ENCODE data around the gene MZT2B. TPM values are rescaled to one million over a fixed set of nuclear protein-coding genes. Genes with fewer than 3 reads are reported as not detected.
A peak's percentile ranks its signal among the peaks of the same experiment; 100 is the strongest.
"Not testable (repeated sequence)": the region's sequence is repeated elsewhere in the genome, so short reads cannot be mapped to it uniquely, and the experiment has no call there.

Gene MZT2B
- total RNA-seq, 2 donors from 2014 or later, result 161 to 224 TPM

- 94 to 97% methylated on average over 19 to 26 of the region's 26 CpGs for WGBS, 2 experiments (ENCODE audit: insufficient coverage in 1 of 2, insufficient read length in 1 of 2)
These were observed 16.3 kb downstream of the MZT2B start, which contains the start of gene TUBA3E for GRCh38 chr2:130198343-130198742. TSS of gene TUBA3E (minus strand) at chr2:130198439. CDS start at chr2:130198360, 79 bp downstream.

DNA sequence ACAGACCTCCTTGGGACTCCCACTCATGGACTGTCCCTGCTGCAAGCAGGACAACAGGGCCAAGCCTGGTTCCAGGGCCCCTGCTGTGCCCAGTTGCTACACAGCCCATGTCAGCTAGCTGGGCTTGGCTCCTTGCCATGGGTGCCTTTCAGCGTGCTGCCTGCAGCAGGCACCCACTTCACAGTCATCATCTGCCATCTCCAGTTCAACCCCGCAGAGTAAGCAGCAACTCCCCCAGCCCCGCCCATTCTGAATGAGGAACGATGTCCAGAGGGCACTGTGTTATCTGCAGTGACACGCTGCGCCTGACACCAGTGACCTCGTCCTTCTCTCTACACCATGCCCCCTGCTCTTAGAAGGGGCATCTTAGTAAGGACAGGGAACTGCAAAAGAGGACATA lies 20.5 kb downstream of the MZT2B start:
- H3K4me1 ChIP-seq (ENCODE audit: control insufficient read depth, insufficient read depth, low read length); H3K36me3 Mint-ChIP-seq (ENCODE audit: low read depth); H3K4me3 ChIP-seq (ENCODE audit: low read length); H3K27me3 Mint-ChIP-seq (ENCODE audit: insufficient read depth); H3K9me3 Mint-ChIP-seq; H3K27ac Mint-ChIP-seq; H3K4me3 Mint-ChIP-seq; H3K9me3 ChIP-seq (ENCODE audit: control insufficient read depth, low read length); H3K27ac ChIP-seq (ENCODE audit: low read depth, low read length); H3K27me3 ChIP-seq (ENCODE audit: control insufficient read depth, insufficient read depth, low read length, poor library complexity, severe bottlenecking); H3K36me3 ChIP-seq (ENCODE audit: control insufficient read depth, insufficient read depth, low read length); H3K9ac ChIP-seq (ENCODE audit: extremely low read depth, low read length, poor library complexity, severe bottlenecking); H3K4me1 Mint-ChIP-seq: not testable (repeated sequence)
- DNase-seq, result peak; percentile 35
- 67% methylated on average over 1 of the region's 7 CpGs; no CpG with 5 or more reads in 1 of the 2 experiments for WGBS, 2 experiments (ENCODE audit: insufficient coverage in 1 of 2, insufficient read length in 1 of 2)

More at GRCh38 chr2:130198343-130198742, 16.3 kb downstream of the MZT2B start, which contains the start of gene TUBA3E:
- Histone ChIP-seq H3K9ac (ENCODE audit: extremely low read depth, low read length, poor library complexity, severe bottlenecking) (no peak within 1 kb of the TSS), H3K27me3 (ENCODE audit: control insufficient read depth, insufficient read depth, low read length, poor library complexity, severe bottlenecking) (no peaks in the 10 kb centered on the region), H3K4me3 (ENCODE audit: low read length) (no peak within 1 kb of the TSS), H3K4me1 (ENCODE audit: control insufficient read depth, insufficient read depth, low read length) (no peaks in the 10 kb centered on the region), H3K27ac (ENCODE audit: low read depth, low read length) (no peak within 1 kb of the TSS), H3K9me3 (ENCODE audit: control insufficient read depth, low read length) (no peaks in the 10 kb centered on the region), H3K36me3 (ENCODE audit: control insufficient read depth, insufficient read depth, low read length) (no peaks in the 10 kb centered on the region)
- Mint-ChIP-seq H3K27ac (no peak within 1 kb of the TSS), H3K4me3 (no peak within 1 kb of the TSS), H3K27me3 (ENCODE audit: insufficient read depth) (peaks cover 5% of the 10 kb centered on the region), H3K4me1 (no peaks in the 10 kb centered on the region), H3K36me3 (ENCODE audit: low read depth) (no peaks in the 10 kb centered on the region), H3K9me3 (peaks cover 6% of the 10 kb centered on the region)
- TF ChIP-seq, protein P1, sequence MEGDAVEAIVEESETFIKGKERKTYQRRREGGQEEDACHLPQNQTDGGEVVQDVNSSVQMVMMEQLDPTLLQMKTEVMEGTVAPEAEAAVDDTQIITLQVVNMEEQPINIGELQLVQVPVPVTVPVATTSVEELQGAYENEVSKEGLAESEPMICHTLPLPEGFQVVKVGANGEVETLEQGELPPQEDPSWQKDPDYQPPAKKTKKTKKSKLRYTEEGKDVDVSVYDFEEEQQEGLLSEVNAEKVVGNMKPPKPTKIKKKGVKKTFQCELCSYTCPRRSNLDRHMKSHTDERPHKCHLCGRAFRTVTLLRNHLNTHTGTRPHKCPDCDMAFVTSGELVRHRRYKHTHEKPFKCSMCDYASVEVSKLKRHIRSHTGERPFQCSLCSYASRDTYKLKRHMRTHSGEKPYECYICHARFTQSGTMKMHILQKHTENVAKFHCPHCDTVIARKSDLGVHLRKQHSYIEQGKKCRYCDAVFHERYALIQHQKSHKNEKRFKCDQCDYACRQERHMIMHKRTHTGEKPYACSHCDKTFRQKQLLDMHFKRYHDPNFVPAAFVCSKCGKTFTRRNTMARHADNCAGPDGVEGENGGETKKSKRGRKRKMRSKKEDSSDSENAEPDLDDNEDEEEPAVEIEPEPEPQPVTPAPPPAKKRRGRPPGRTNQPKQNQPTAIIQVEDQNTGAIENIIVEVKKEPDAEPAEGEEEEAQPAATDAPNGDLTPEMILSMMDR (conservative IDR thresholded peaks at IDR 0.05), result no peak
- peak; percentile 45 for DNase-seq

DNA sequence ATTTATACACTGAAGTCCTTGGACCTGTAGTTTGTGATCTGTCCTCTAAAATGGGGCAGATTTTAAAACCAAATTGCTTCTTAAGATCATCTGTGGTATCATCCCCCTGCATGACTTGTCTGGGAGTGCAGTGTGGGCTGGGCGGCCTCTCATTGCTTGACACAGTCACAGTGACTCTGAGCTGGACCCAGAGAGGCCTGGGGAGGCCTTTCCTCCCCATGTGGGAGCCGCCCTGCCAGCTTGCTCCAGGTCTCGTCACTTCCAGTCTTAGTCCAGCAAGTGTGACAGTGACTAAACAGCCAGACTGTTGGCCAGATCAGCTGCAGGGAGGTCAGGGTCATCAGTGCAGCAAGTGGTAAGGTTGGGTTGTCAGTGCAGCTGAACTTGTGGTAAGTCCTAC lies 21.1 kb downstream of the MZT2B start:
- H3K36me3 Mint-ChIP-seq (ENCODE audit: low read depth); H3K27ac ChIP-seq (ENCODE audit: low read depth, low read length); H3K36me3 ChIP-seq (ENCODE audit: control insufficient read depth, insufficient read depth, low read length); H3K27ac Mint-ChIP-seq; H3K9ac ChIP-seq (ENCODE audit: extremely low read depth, low read length, poor library complexity, severe bottlenecking); H3K4me3 ChIP-seq (ENCODE audit: low read length); H3K9me3 ChIP-seq (ENCODE audit: control insufficient read depth, low read length); H3K4me1 Mint-ChIP-seq; H3K4me3 Mint-ChIP-seq; H3K27me3 ChIP-seq (ENCODE audit: control insufficient read depth, insufficient read depth, low read length, poor library complexity, severe bottlenecking); H3K9me3 Mint-ChIP-seq; H3K27me3 Mint-ChIP-seq (ENCODE audit: insufficient read depth); DNase-seq; H3K4me1 ChIP-seq (ENCODE audit: control insufficient read depth, insufficient read depth, low read length): not testable (repeated sequence)
- 96 to 100% methylated on average over 1 to 2 of the region's 3 CpGs for WGBS, 2 experiments (ENCODE audit: insufficient coverage in 1 of 2, insufficient read length in 1 of 2)

- not testable (repeated sequence) for H3K9me3 Mint-ChIP-seq; H3K9ac ChIP-seq (ENCODE audit: extremely low read depth, low read length, poor library complexity, severe bottlenecking); H3K36me3 ChIP-seq (ENCODE audit: control insufficient read depth, insufficient read depth, low read length); DNase-seq; H3K4me1 Mint-ChIP-seq; H3K9me3 ChIP-seq (ENCODE audit: control insufficient read depth, low read length); H3K27ac Mint-ChIP-seq; H3K27me3 ChIP-seq (ENCODE audit: control insufficient read depth, insufficient read depth, low read length, poor library complexity, severe bottlenecking); H3K4me1 ChIP-seq (ENCODE audit: control insufficient read depth, insufficient read depth, low read length); H3K4me3 Mint-ChIP-seq; H3K27ac ChIP-seq (ENCODE audit: low read depth, low read length); H3K36me3 Mint-ChIP-seq (ENCODE audit: low read depth); H3K4me3 ChIP-seq (ENCODE audit: low read length)
- 86 to 90% methylated on average over 5 to 12 of the region's 13 CpGs for WGBS, 2 experiments (ENCODE audit: insufficient coverage in 1 of 2, insufficient read length in 1 of 2)
- peaks cover 17% of the 10 kb centered on the region for H3K27me3 Mint-ChIP-seq (ENCODE audit: insufficient read depth)
These were observed 25.0 kb downstream of the MZT2B start for GRCh38 chr2:130207051-130207450.

- not testable (repeated sequence) for H3K27ac Mint-ChIP-seq; H3K9me3 Mint-ChIP-seq; H3K4me1 Mint-ChIP-seq; H3K9ac ChIP-seq (ENCODE audit: extremely low read depth, low read length, poor library complexity, severe bottlenecking); H3K4me1 ChIP-seq (ENCODE audit: control insufficient read depth, insufficient read depth, low read length); H3K36me3 Mint-ChIP-seq (ENCODE audit: low read depth); H3K27ac ChIP-seq (ENCODE audit: low read depth, low read length); H3K9me3 ChIP-seq (ENCODE audit: control insufficient read depth, low read length); H3K4me3 Mint-ChIP-seq; H3K4me3 ChIP-seq (ENCODE audit: low read length); DNase-seq; H3K36me3 ChIP-seq (ENCODE audit: control insufficient read depth, insufficient read depth, low read length); H3K27me3 ChIP-seq (ENCODE audit: control insufficient read depth, insufficient read depth, low read length, poor library complexity, severe bottlenecking)
- no CpG with 5 or more reads among the region's 2 CpGs for WGBS, 2 experiments (ENCODE audit: insufficient coverage in 1 of 2, insufficient read length in 1 of 2)
- peaks cover 27% of the 10 kb centered on the region for H3K27me3 Mint-ChIP-seq (ENCODE audit: insufficient read depth)
These were observed 37.1 kb downstream of the MZT2B start for GRCh38 chr2:130219147-130219546.

GRCh38 chr2:130220505-130220904 lies 38.4 kb downstream of the MZT2B start:
- not testable (repeated sequence) for DNase-seq
- peaks cover 22% of the 10 kb centered on the region for H3K27me3 Mint-ChIP-seq (ENCODE audit: insufficient read depth)

More at GRCh38 chr2:130220505-130220904, 38.4 kb downstream of the MZT2B start:
- H3K27me3 ChIP-seq (ENCODE audit: control insufficient read depth, insufficient read depth, low read length, poor library complexity, severe bottlenecking); H3K9ac ChIP-seq (ENCODE audit: extremely low read depth, low read length, poor library complexity, severe bottlenecking); H3K4me1 ChIP-seq (ENCODE audit: control insufficient read depth, insufficient read depth, low read length); H3K27ac Mint-ChIP-seq; H3K4me1 Mint-ChIP-seq; H3K4me3 ChIP-seq (ENCODE audit: low read length); H3K27ac ChIP-seq (ENCODE audit: low read depth, low read length); H3K36me3 ChIP-seq (ENCODE audit: control insufficient read depth, insufficient read depth, low read length); H3K4me3 Mint-ChIP-seq; H3K36me3 Mint-ChIP-seq (ENCODE audit: low read depth); H3K9me3 ChIP-seq (ENCODE audit: control insufficient read depth, low read length); H3K9me3 Mint-ChIP-seq: not testable (repeated sequence)
- WGBS, 2 experiments (ENCODE audit: insufficient coverage in 1 of 2, insufficient read length in 1 of 2), result no CpG with 5 or more reads among the region's 1 CpG
